GM18498 (cell line): ENCODE data around the gene SLC6A7.
"Not testable (repeated sequence)": the region's sequence is repeated elsewhere in the genome, so short reads cannot be mapped to it uniquely, and the experiment has no call there.

Source experiments
- ATAC-seq: cut with Tn5 transposase; IDR thresholded peaks from one replicate; pipeline ENCODE4 v1.9.1; 2021; ENCODE audit warnings: mild to moderate bottlenecking, moderate library complexity; ENCODE audit not compliant: unreplicated experiment

SLC6A7 gene

GRCh38 chr5:150214289-150214688 lies 24.4 kb downstream of the SLC6A7 start:
- ATAC-seq, result no peak

- no peak for ATAC-seq
Observed at GRCh38 chr5:150215979-150216944, 26.4 kb downstream of the SLC6A7 start.

- ATAC-seq, result no peak
Observed at GRCh38 chr5:150217038-150217437, 27.2 kb downstream of the SLC6A7 start.

- peak; percentile 84 for ATAC-seq
Observed at GRCh38 chr5:150217873-150218692, 28.2 kb downstream of the SLC6A7 start.

GRCh38 chr5:150218693-150219035 lies 28.8 kb downstream of the SLC6A7 start:
- ATAC-seq, result no peak

DNA sequence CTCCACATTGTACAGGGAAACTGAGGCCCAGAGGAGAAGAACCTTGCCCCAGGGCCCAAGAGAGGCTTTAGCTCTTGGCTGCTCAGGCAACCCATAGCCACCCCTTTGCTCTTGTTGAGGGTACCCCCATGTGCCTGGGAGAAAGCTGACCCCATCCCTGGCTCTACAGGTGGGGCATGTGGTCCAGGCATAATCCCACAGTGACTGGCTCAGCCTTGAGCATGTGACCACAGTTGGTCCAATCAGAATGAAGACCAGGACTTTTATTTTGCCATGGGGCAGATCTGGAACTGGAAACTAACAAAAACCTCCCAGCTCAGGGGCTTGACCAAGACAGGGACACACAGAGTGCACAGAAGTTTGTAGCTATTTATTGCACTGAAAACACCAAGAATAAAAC lies 29.3 kb downstream of the SLC6A7 start:
- ATAC-seq, result no peak

GRCh38 chr5:150219861-150220260 lies 30.0 kb downstream of the SLC6A7 start:
- ATAC-seq, result no peak

DNA sequence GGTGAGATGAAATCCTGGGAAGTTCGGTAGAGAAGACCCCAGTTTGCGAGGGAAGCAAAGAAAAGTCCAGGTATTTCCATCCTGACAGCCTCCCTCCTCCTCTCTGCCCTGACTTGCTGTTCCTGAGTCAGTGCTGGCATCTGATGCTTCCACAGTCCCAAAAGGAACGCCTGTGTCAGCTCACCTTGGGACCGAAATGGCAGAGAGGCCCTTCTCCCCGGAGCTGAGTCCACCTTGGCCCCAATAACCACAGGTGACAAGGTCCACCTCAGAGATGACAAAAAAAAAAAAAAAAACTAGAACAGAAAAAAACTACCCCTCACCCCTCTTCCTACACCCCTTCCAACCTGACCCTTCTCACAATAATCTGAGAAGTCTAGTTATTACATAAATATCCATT lies 31.6 kb downstream of the SLC6A7 start:
- ATAC-seq, result no peak

DNA sequence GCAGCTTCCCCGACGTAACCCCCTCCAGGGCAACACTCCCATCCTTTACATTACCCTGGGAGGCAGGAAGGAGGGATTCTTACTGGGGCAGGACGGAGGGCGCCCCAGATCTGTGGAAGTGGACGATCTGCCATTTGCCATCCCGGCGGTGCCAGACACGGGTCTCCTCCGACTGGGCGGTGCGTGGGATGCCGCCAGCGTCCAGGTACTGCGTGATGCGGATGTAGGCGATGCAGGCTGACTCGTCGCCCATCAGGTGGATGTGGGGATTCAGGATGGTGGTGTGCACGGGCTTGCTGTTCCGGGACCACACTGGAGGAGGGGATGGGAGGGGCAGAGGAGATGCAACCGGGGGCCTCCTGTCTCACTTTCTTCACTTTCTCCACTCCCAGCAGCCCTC lies 33.0 kb downstream of the SLC6A7 start:
- ATAC-seq, result no peak

DNA sequence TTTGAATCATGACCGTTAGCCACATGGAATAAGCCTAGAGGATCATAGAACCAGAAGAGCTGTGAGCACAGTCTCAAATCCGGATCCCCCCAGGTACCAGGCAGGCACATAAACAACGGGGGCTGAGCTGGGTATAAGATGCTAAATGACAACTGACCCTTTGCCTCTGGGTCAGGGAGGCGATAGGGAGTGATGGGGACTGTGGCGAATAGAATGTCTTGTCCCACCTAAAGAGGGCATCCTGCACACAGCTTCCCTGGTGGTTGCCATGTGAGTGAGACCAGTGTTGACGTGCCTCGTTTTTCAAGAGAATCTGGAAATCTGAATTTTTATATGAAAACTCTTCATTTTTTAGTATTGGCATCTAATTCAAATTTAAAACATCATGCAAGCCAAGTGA lies 33.6 kb downstream of the SLC6A7 start:
- no peak for ATAC-seq

- ATAC-seq, result no peak
Observed at GRCh38 chr5:150224483-150225027, 34.7 kb downstream of the SLC6A7 start.

DNA sequence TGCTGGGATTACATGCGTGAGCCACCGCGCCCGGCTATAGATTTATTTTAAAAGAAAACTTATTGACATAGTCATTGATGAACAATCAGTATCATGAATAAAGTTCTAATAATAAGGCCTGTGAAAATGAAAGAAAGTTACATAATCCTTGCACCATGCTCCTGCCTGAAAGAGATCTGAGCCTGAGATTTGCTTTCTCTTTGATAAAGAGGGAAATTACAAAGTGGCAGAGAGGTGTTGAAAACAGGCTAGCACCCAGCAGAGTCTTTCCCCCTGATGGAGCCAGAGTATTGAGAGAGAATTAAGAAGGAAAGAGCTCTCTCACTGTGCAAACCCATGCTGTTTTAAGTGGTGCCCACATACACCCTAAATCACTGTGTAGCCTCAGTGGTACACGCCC lies 37.2 kb downstream of the SLC6A7 start:
- no peak for ATAC-seq

GRCh38 chr5:150227606-150228273 lies 37.9 kb downstream of the SLC6A7 start:
- ATAC-seq, result no peak

- no peak for ATAC-seq
Observed at GRCh38 chr5:150229571-150229970, 39.7 kb downstream of the SLC6A7 start.

GRCh38 chr5:150230842-150231241 lies 41.0 kb downstream of the SLC6A7 start:
- ATAC-seq, result no peak

GRCh38 chr5:150233706-150234105 lies 43.8 kb downstream of the SLC6A7 start:
- ATAC-seq, result not testable (repeated sequence)

GRCh38 chr5:150234576-150235499 lies 45.0 kb downstream of the SLC6A7 start:
- no peak for ATAC-seq

DNA sequence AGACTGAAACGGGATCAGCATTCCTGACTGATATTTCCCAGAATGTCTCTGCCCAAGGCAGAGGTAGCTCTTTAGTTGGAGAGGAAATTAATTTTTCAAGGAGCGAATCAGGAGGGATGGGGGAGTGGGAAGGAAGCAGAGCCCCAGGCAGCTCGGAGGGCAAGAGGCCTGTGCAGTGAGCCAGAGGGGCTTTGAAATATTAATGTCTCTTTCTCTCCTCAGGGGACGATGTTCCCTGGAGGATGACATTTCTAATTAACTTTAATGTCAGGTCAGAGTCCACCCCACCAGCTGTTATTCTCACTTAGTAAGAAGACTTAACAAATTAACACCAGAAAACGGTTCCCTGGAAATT lies 45.6 kb downstream of the SLC6A7 start:
- ATAC-seq, result no peak

- no peak for ATAC-seq
Observed at GRCh38 chr5:150236313-150236712, 46.5 kb downstream of the SLC6A7 start.
